ENCODE results near the gene PLXNA3. TPM values are rescaled to one million over a fixed set of nuclear protein-coding genes. Genes with fewer than 3 reads are reported as not detected.

The PLXNA3 gene
- total RNA-seq, 1 donor from 2014 or later = 4.3 TPM

GRCh38 chrX:154476821-154477220, 18.7 kb downstream of the PLXNA3 start:
- Histone ChIP-seq H3K4me2 (no peak overlapping the region), H4K20me1 (ENCODE audit: low read depth) (no peaks in the 10 kb centered on the region), H3K4me1 (no peaks in the 10 kb centered on the region), H3F3A (ENCODE audit: low read depth) (no peaks in the 10 kb centered on the region), H3K79me2 (ENCODE audit: low read depth) (no peaks in the 10 kb centered on the region), H3K9ac (no peak overlapping the region), H3K4me3 (no peak overlapping the region), H3K9me3 (ENCODE audit: low read depth) (no peaks in the 10 kb centered on the region), H3K27ac (no peak overlapping the region), H3K27me3 (no peaks in the 10 kb centered on the region), H2AFZ (replicated peaks) (no peak overlapping the region), H3K36me3 (no peaks in the 10 kb centered on the region)
- no peak overlapping the region for H3K27ac Mint-ChIP-seq
- H3K4me3 Mint-ChIP-seq = no peak overlapping the region
- H3K36me3 Mint-ChIP-seq = peaks cover 13% of the 10 kb centered on the region
- TF ChIP-seq EZH2phosphoT487 (IDR thresholded peaks at IDR 0.05) = no peak
- TF ChIP-seq EZH2 (IDR thresholded peaks at IDR 0.05) = no peak
- TF ChIP-seq CTCF (IDR thresholded peaks at IDR 0.05) = no peak
- no peak for DNase-seq (ENCODE audit: low spot score)
- peaks cover 5% of the 10 kb centered on the region for H3K27me3 Mint-ChIP-seq (ENCODE audit: insufficient read depth, low read depth)
- H3K4me1 Mint-ChIP-seq = no peaks in the 10 kb centered on the region
- H3K9me3 Mint-ChIP-seq = peaks cover 30% of the 10 kb centered on the region

GRCh38 chrX:154477891-154478477, 19.9 kb downstream of the PLXNA3 start:
- DNase-seq (ENCODE audit: low spot score) = no peak
- no peak overlapping the region for H3K27ac ChIP-seq
- no peak overlapping the region for H2AFZ ChIP-seq (replicated peaks)
- H3K4me2 ChIP-seq = peak overlapping the region; percentile 72
- H3K9me3 ChIP-seq (ENCODE audit: low read depth) = no peaks in the 10 kb centered on the region
- peaks cover 5% of the 10 kb centered on the region for H3K4me1 Mint-ChIP-seq
- H3K27ac Mint-ChIP-seq = no peak overlapping the region
- H3K27me3 Mint-ChIP-seq (ENCODE audit: insufficient read depth, low read depth) = peaks cover 9% of the 10 kb centered on the region
- H3K4me1 ChIP-seq = no peaks in the 10 kb centered on the region
- peak overlapping the region; percentile 89 for H3K4me3 Mint-ChIP-seq
- H3K9me3 Mint-ChIP-seq = peaks cover 35% of the 10 kb centered on the region
- H3F3A ChIP-seq (ENCODE audit: low read depth) = no peaks in the 10 kb centered on the region
- TF ChIP-seq EZH2 (IDR thresholded peaks at IDR 0.05) (no peak), EZH2phosphoT487 (IDR thresholded peaks at IDR 0.05) (no peak), CTCF (IDR thresholded peaks at IDR 0.05) (no peak)
- no peaks in the 10 kb centered on the region for H4K20me1 ChIP-seq (ENCODE audit: low read depth)
- peak overlapping the region; percentile 51 for H3K4me3 ChIP-seq
- H3K9ac ChIP-seq = no peak overlapping the region
- H3K27me3 ChIP-seq = no peaks in the 10 kb centered on the region
- peaks cover 13% of the 10 kb centered on the region for H3K36me3 Mint-ChIP-seq
- no peaks in the 10 kb centered on the region for H3K36me3 ChIP-seq
- no peaks in the 10 kb centered on the region for H3K79me2 ChIP-seq (ENCODE audit: low read depth)

GRCh38 chrX:154478728-154479622, 20.9 kb downstream of the PLXNA3 start, which contains the start of gene LAGE3:
TSS of gene LAGE3 (minus strand) at chrX:154479281. CDS start at chrX:154478915, 366 bp downstream.
- peaks cover 35% of the 10 kb centered on the region for H3K9me3 Mint-ChIP-seq
- peak within 1 kb of the TSS; percentile 89 for H3K4me3 Mint-ChIP-seq
- H3K9ac ChIP-seq = no peak within 1 kb of the TSS

More at GRCh38 chrX:154478728-154479622, 20.9 kb downstream of the PLXNA3 start, which contains the start of gene LAGE3:
- TF ChIP-seq EZH2phosphoT487 (IDR thresholded peaks at IDR 0.05) = no peak
- TF ChIP-seq CTCF (IDR thresholded peaks at IDR 0.05) = no peak
- no peak for TF ChIP-seq EZH2 (IDR thresholded peaks at IDR 0.05)
- Histone ChIP-seq H3F3A (ENCODE audit: low read depth) (no peaks in the 10 kb centered on the region), H4K20me1 (ENCODE audit: low read depth) (no peaks in the 10 kb centered on the region), H3K9me3 (ENCODE audit: low read depth) (no peaks in the 10 kb centered on the region), H3K4me2 (peak within 1 kb of the TSS; percentile 72), H3K27ac (no peak within 1 kb of the TSS), H3K36me3 (no peaks in the 10 kb centered on the region), H3K27me3 (no peaks in the 10 kb centered on the region), H3K79me2 (ENCODE audit: low read depth) (no peaks in the 10 kb centered on the region), H2AFZ (replicated peaks) (no peak within 1 kb of the TSS), H3K4me3 (peak within 1 kb of the TSS; percentile 51), H3K4me1 (no peaks in the 10 kb centered on the region)
- Mint-ChIP-seq H3K4me1 (peaks cover 5% of the 10 kb centered on the region), H3K36me3 (peaks cover 8% of the 10 kb centered on the region), H3K27ac (no peak within 1 kb of the TSS), H3K27me3 (ENCODE audit: insufficient read depth, low read depth) (peaks cover 9% of the 10 kb centered on the region)
- DNase-seq (ENCODE audit: low spot score) = peak; percentile 92

All from neural progenitor cell (in vitro differentiated cells).